Measurements from ENCODE around the gene CDKN2B. TPM values are rescaled to one million over a fixed set of nuclear protein-coding genes. Genes with fewer than 3 reads are reported as not detected.

Gene CDKN2B
- total RNA-seq, 2 donors from 2014 or later = 4.5 to 11.4 TPM

DNA sequence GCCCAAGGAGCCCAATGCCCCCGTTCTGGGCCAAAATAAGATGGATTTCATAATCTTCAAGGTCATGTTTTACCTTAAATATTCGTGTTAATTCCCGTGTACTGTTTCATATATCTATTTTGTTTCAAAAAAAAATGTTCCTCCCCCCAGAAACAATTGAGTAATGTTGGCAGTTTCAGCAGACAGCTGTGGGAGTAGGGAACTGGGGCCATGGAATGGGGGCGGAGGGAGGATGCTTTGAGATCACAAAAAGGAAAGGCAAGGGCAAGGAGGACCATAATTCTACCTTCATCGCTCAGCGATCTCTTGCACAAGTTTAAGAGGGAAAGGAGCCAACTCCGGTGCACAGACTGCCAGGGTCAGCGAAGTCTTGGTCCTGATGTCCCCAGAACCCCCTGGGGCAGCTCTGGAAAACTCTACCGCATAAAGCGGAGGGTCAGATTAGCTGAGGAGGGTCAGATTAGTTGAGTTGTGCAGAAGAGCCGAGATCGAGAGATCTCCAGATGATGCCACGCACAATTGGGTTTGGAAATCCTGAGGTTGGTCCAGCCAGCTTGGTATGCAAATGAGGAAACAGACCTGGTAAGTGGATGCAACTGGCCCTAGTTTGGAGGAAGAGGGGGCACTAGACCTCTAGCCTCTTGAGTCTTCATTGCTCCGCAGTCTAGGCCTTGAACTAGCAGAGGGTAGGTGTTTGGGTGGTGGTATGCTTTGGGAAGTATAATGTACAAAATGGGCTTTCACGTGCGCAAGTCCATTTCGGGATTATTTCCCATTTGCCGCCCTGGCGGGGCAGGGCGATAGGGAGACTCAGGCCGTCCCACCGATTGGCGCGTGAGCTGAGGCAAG, 38.9 kb downstream of the CDKN2B start:
- H3K27me3 ChIP-seq (ENCODE audit: control insufficient read depth, insufficient read depth, low read length, poor library complexity, severe bottlenecking) = peaks cover 100% of the 10 kb centered on the region

DNA sequence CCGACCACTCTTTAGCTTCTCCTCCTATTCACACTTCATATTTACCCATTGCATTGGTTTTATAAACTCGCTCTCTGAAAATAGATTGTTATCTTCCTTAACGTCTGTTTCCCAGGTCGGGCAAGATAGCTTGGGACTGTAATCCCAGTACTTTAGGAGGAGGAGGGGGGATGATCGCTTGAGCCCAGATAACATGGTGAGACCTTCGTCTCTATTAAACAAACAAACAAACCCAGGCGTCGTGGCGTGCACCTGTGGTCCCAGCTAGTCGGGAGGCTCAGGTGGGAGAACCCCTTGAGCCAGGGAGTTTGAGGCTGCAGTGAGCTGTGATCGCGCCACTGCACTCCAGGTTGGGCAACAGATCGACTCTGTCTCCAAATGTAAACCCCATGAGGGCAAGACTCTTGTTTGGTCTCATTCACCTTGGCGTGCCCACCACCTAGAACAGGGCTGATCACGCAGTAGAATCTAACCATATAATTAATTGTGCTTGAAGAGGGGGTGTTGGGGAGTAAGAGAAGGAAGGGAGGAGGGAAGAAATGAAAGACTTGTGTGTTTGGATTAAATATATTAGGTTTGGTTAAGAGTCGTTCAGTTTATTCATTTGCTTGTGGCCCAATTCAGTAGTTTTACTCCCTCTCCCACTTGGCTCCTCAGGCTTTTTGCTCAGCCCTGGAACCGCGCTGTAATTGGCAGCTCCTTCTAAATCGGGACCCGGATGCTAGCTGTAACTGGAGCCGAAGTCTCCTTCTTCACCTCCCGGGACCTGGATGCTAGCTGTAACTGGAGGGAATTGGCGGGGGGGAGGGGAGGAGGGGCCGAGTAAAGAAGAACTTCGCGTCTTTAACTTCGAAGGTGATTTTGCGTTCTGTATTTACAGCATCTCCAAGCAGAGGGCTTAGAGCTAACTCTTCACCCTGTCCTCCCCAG, 39.8 kb downstream of the CDKN2B start:
- Histone ChIP-seq H3K27ac (ENCODE audit: low read depth, low read length) (no peak overlapping the region), H3K9me3 (ENCODE audit: control insufficient read depth, low read length) (peaks cover 12% of the 10 kb centered on the region), H3K9ac (ENCODE audit: extremely low read depth, low read length, poor library complexity, severe bottlenecking) (no peak overlapping the region), H3K27me3 (ENCODE audit: control insufficient read depth, insufficient read depth, low read length, poor library complexity, severe bottlenecking) (peaks cover 100% of the 10 kb centered on the region), H3K36me3 (ENCODE audit: control insufficient read depth, insufficient read depth, low read length) (no peaks in the 10 kb centered on the region), H3K4me3 (ENCODE audit: low read length) (no peak overlapping the region), H3K4me1 (ENCODE audit: control insufficient read depth, insufficient read depth, low read length) (no peaks in the 10 kb centered on the region)
- WGBS, 2 experiments (ENCODE audit: insufficient coverage in 1 of 2, insufficient read length in 1 of 2) = 8 to 13% methylated on average over 10 to 28 of the region's 28 CpGs
- peaks cover 99% of the 10 kb centered on the region for H3K27me3 Mint-ChIP-seq (ENCODE audit: insufficient read depth)
- H3K27ac Mint-ChIP-seq = no peak overlapping the region
- peaks cover 27% of the 10 kb centered on the region for H3K4me1 Mint-ChIP-seq
- DNase-seq = peak; percentile 83
- no peaks in the 10 kb centered on the region for H3K36me3 Mint-ChIP-seq (ENCODE audit: low read depth)
- H3K9me3 Mint-ChIP-seq = peaks cover 3% of the 10 kb centered on the region
- H3K4me3 Mint-ChIP-seq = no peak overlapping the region
- TF ChIP-seq, protein P1, sequence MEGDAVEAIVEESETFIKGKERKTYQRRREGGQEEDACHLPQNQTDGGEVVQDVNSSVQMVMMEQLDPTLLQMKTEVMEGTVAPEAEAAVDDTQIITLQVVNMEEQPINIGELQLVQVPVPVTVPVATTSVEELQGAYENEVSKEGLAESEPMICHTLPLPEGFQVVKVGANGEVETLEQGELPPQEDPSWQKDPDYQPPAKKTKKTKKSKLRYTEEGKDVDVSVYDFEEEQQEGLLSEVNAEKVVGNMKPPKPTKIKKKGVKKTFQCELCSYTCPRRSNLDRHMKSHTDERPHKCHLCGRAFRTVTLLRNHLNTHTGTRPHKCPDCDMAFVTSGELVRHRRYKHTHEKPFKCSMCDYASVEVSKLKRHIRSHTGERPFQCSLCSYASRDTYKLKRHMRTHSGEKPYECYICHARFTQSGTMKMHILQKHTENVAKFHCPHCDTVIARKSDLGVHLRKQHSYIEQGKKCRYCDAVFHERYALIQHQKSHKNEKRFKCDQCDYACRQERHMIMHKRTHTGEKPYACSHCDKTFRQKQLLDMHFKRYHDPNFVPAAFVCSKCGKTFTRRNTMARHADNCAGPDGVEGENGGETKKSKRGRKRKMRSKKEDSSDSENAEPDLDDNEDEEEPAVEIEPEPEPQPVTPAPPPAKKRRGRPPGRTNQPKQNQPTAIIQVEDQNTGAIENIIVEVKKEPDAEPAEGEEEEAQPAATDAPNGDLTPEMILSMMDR (conservative IDR thresholded peaks at IDR 0.05) = no peak

More for the DNA sequence above, 38.9 kb downstream of the CDKN2B start:
- Histone ChIP-seq H3K9ac (ENCODE audit: extremely low read depth, low read length, poor library complexity, severe bottlenecking) (no peak overlapping the region), H3K27ac (ENCODE audit: low read depth, low read length) (no peak overlapping the region), H3K9me3 (ENCODE audit: control insufficient read depth, low read length) (peaks cover 12% of the 10 kb centered on the region), H3K4me3 (ENCODE audit: low read length) (no peak overlapping the region), H3K4me1 (ENCODE audit: control insufficient read depth, insufficient read depth, low read length) (no peaks in the 10 kb centered on the region), H3K36me3 (ENCODE audit: control insufficient read depth, insufficient read depth, low read length) (no peaks in the 10 kb centered on the region)
- no peaks in the 10 kb centered on the region for H3K36me3 Mint-ChIP-seq (ENCODE audit: low read depth)
- DNase-seq = no peak
- no peak overlapping the region for H3K27ac Mint-ChIP-seq
- peak overlapping the region; percentile 28 for H3K4me3 Mint-ChIP-seq
- peaks cover 3% of the 10 kb centered on the region for H3K9me3 Mint-ChIP-seq
- H3K4me1 Mint-ChIP-seq = peaks cover 28% of the 10 kb centered on the region
- TF ChIP-seq, protein P1 (conservative IDR thresholded peaks at IDR 0.05) = no peak
- peaks cover 99% of the 10 kb centered on the region for H3K27me3 Mint-ChIP-seq (ENCODE audit: insufficient read depth)
- 12 to 14% methylated on average over 17 to 22 of the region's 24 CpGs for WGBS, 2 experiments (ENCODE audit: insufficient coverage in 1 of 2, insufficient read length in 1 of 2)

DNA sequence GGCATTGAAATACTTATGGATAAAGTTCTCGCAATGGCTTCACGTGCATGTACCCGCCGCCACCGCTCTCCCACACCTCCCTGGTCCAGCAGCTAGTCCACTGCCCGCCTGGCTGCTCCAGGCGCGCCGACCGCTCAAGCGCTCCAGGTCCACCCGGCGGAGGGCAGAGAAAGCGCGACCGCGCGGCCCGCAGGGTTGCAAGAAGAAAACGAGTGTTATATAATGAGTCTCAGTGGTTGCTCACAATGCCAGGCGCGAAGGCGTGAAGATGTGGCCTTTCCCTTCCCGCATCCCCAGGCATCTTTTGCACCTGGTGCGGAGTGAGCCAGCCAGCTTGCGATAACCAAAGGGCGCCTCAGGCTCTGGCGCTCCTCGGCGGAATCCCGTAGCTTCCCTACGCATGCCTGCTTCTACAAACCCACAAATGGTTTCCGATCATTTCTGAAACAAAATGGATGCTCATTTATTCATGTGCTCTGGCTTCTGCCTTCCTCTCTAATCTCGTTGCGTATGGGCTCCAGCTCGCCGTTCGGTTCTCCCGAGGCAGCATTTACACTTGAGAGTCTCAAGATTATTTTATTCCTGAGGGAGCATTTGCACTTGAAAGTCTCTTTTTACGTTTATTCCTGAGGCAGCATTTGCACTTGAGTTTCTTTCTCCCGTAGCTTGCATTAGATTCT, 40.6 kb downstream of the CDKN2B start:
- Mint-ChIP-seq H3K27me3 (ENCODE audit: insufficient read depth) (peaks cover 99% of the 10 kb centered on the region), H3K36me3 (ENCODE audit: low read depth) (no peaks in the 10 kb centered on the region), H3K27ac (no peak overlapping the region), H3K9me3 (peaks cover 7% of the 10 kb centered on the region), H3K4me1 (peaks cover 26% of the 10 kb centered on the region), H3K4me3 (no peak overlapping the region)
- Histone ChIP-seq H3K9ac (ENCODE audit: extremely low read depth, low read length, poor library complexity, severe bottlenecking) (no peak overlapping the region), H3K27ac (ENCODE audit: low read depth, low read length) (no peak overlapping the region), H3K36me3 (ENCODE audit: control insufficient read depth, insufficient read depth, low read length) (no peaks in the 10 kb centered on the region), H3K9me3 (ENCODE audit: control insufficient read depth, low read length) (peaks cover 14% of the 10 kb centered on the region), H3K27me3 (ENCODE audit: control insufficient read depth, insufficient read depth, low read length, poor library complexity, severe bottlenecking) (peaks cover 100% of the 10 kb centered on the region), H3K4me3 (ENCODE audit: low read length) (no peak overlapping the region), H3K4me1 (ENCODE audit: control insufficient read depth, insufficient read depth, low read length) (no peaks in the 10 kb centered on the region)
- TF ChIP-seq, protein P1 (conservative IDR thresholded peaks at IDR 0.05) = no peak
- 2% methylated on average over 21 to 41 of the region's 41 CpGs for WGBS, 2 experiments (ENCODE audit: insufficient coverage in 1 of 2, insufficient read length in 1 of 2)
- peak; percentile 81 for DNase-seq

All from endodermal cell (in vitro differentiated cells).